CD14-positive monocyte (primary cell): Measurements from ENCODE around the gene PTPN2. TPM values are rescaled to one million over a fixed set of nuclear protein-coding genes. Genes with fewer than 3 reads are reported as not detected.

ENCODE experiments used
- DNase-seq, 3 donors: peaks; one replicate each; pipeline ENCODE4 v3.0.0-alpha.2; 2011 to 2022
- H2AFZ ChIP-seq: 2 replicates; pipeline ENCODE4 v1.6.0; 2012; ENCODE audit warnings: mild to moderate bottlenecking, low read depth, low read length, inconsistent platforms; ENCODE audit not compliant: insufficient read depth, poor library complexity, severe bottlenecking
- H3K27ac ChIP-seq, 2 donors: 1 replicate in 1 of 2; 2 replicates in 1 of 2; pipeline ENCODE4 v1.5.1; 2012 to 2013; ENCODE audit warnings: low read length in 2 of 2, control low read depth in 1 of 2, inconsistent platforms in 1 of 2, low read depth in 1 of 2, mild to moderate bottlenecking in 1 of 2
- H3K27me3 ChIP-seq, 2 donors: one replicate each; pipeline versions ENCODE4 v1.6.0 to v1.6.1; 2011 to 2013; ENCODE audit warnings: low read length in 2 of 2; ENCODE audit not compliant: control insufficient read depth in 2 of 2, insufficient read depth in 2 of 2
- H3K36me3 ChIP-seq, 2 donors: replicated peaks in 1 of 2; 1 replicate in 1 of 2; 2 replicates in 1 of 2; pipeline versions ENCODE4 v1.5.1 to v1.6.1; 2012 to 2013; ENCODE audit warnings: low read length in 2 of 2, control low read depth in 1 of 2, inconsistent platforms in 1 of 2, mild to moderate bottlenecking in 1 of 2; ENCODE audit not compliant: insufficient read depth in 2 of 2, control insufficient read depth in 1 of 2
- H3K4me1 ChIP-seq, 2 donors: 1 replicate in 1 of 2; 2 replicates in 1 of 2; pipeline versions ENCODE4 v1.5.1 to v1.6.1; 2012 to 2013; ENCODE audit warnings: low read length in 2 of 2, control low read depth in 1 of 2, inconsistent platforms in 1 of 2, mild to moderate bottlenecking in 1 of 2, moderate library complexity in 1 of 2; ENCODE audit not compliant: insufficient read depth in 2 of 2, control insufficient read depth in 1 of 2
- H3K4me2 ChIP-seq: replicated peaks from 2 replicates; pipeline ENCODE3; 2012; ENCODE audit warnings: low read length, moderate library complexity, mild to moderate bottlenecking; ENCODE audit not compliant: poor library complexity, severe bottlenecking; ENCODE audit errors: extremely low read depth
- H3K4me3 ChIP-seq, 3 experiments: fragments of 200-600 bp in 1 of 3; sonication (generic) in 1 of 3; replicated peaks in 1 of 3; 1 replicate in 2 of 3; 2 replicates in 1 of 3; pipeline ENCODE4 v1.5.1; 2011 to 2013; ENCODE audit warnings: low read length in 3 of 3, mild to moderate bottlenecking in 3 of 3, control low read depth in 2 of 3, low read depth in 2 of 3, inconsistent platforms in 1 of 3, moderate library complexity in 1 of 3
- H3K79me2 ChIP-seq: 2 replicates; pipeline ENCODE4 v1.6.0; 2012; ENCODE audit warnings: mild to moderate bottlenecking, control low read depth, inconsistent platforms, low read length, moderate library complexity; ENCODE audit not compliant: insufficient read depth
- H3K9ac ChIP-seq: 2 replicates; pipeline ENCODE4 v1.6.0; 2017; ENCODE audit warnings: low read length, mild to moderate bottlenecking; ENCODE audit not compliant: insufficient read depth, poor library complexity, severe bottlenecking
- H3K9me3 ChIP-seq, 2 donors: replicated peaks in 1 of 2; 1 replicate in 1 of 2; 2 replicates in 1 of 2; pipeline versions ENCODE4 v1.5.1 to v1.6.1; 2012 to 2013; ENCODE audit warnings: low read length in 2 of 2, control low read depth in 1 of 2; ENCODE audit not compliant: control insufficient read depth in 1 of 2, insufficient read depth in 1 of 2
- H4K20me1 ChIP-seq: 2 replicates; pipeline ENCODE4 v1.6.0; 2012; ENCODE audit warnings: mild to moderate bottlenecking, low read length, control low read depth, moderate library complexity; ENCODE audit not compliant: insufficient read depth
- H3K27ac Mint-ChIP-seq, 7 donors: one replicate each; pipeline ENCODE4 v1.8.0; 2020; ENCODE audit warnings: mild to moderate bottlenecking in 7 of 7, mixed read lengths in 7 of 7, moderate library complexity in 6 of 7, inconsistent platforms in 2 of 7
- H3K27me3 Mint-ChIP-seq, 3 donors: one replicate each; pipeline ENCODE4 v1.8.0; 2021 to 2022; ENCODE audit warnings: low read depth in 3 of 3, mild to moderate bottlenecking in 3 of 3, mixed read lengths in 3 of 3, moderate library complexity in 3 of 3, inconsistent platforms in 1 of 3
- H3K36me3 Mint-ChIP-seq, 2 donors: one replicate each; pipeline ENCODE4 v1.8.0; 2020; ENCODE audit warnings: mixed read lengths in 2 of 2, inconsistent platforms in 1 of 2, mild to moderate bottlenecking in 1 of 2
- H3K4me1 Mint-ChIP-seq: one replicate; pipeline ENCODE4 v1.8.0; 2020; ENCODE audit warnings: mild to moderate bottlenecking, mixed read lengths
- H3K4me3 Mint-ChIP-seq, 2 donors: one replicate each; pipeline ENCODE4 v1.8.0; 2020; ENCODE audit warnings: mild to moderate bottlenecking in 2 of 2, mixed read lengths in 2 of 2, moderate library complexity in 1 of 2
- H3K9me3 Mint-ChIP-seq, 7 donors: one replicate each; pipeline ENCODE4 v1.8.0; 2020 to 2022; ENCODE audit warnings: mixed read lengths in 7 of 7, mild to moderate bottlenecking in 6 of 7, moderate library complexity in 6 of 7, inconsistent platforms in 2 of 7
- WGBS: methylation state at CpG from one replicate; pipeline ENCODE4 v1.1.5; 2013; ENCODE audit warnings: missing lambda C conversion rate; ENCODE audit not compliant: insufficient coverage; 5-methylcytosine and 5-hydroxymethylcytosine counted together
- intact Hi-C, 2 donors: fragments of 100-400 bp; cut with micrococcal nuclease; formaldehyde crosslinking; loops; one replicate each; pipeline versions ENCODE4 v1.15.0 to v1.15.1; 2023
- polyA plus RNA-seq, 3 donors: library from polyadenylated mRNA; depleted of rRNA in 1 of 3; unstranded in 2 of 3; stranded (reverse) in 1 of 3; fragments of 300-500 nt in 2 of 3; fragments of >200 nt in 1 of 3; fragmentation: Illumina TruSeq in 2 of 3; gene quantifications; 1 replicate in 2 of 3; 2 replicates in 1 of 3; pipeline ENCODE4 v1.2.3, GENCODE V29; 2012 to 2021
- TF ChIP-seq, protein P1 (sequence below): fragments of 200-600 bp; IDR thresholded peaks from one replicate; pipeline ENCODE4 v1.8.0; 2022; ENCODE audit warnings: antibody characterized with exemption, mild to moderate bottlenecking

Gene PTPN2
- polyA plus RNA-seq, 3 donors, result 55.6 to 108 (median 78.4) TPM

- Histone ChIP-seq H3K4me3 (no peak overlapping the region), H3K27ac (no peak overlapping the region), H3K9ac (no peak overlapping the region), H4K20me1 (no peaks in the 10 kb centered on the region), H3K9me3 (no peaks in the 10 kb centered on the region), H3K36me3 (no peaks in the 10 kb centered on the region), H2AFZ (no peak overlapping the region), H3K79me2 (no peaks in the 10 kb centered on the region), H3K4me2 (no peak overlapping the region), H3K4me1 (no peaks in the 10 kb centered on the region), H3K27me3 (no peaks in the 10 kb centered on the region)
- Mint-ChIP-seq H3K4me1 (peaks cover 3% of the 10 kb centered on the region), H3K9me3 (no peaks in the 10 kb centered on the region), H3K27ac (no peak overlapping the region), H3K27me3 (peaks cover 0 to 1% (median 0%) of the 10 kb centered on the region in 3 donors), H3K36me3 (no peaks in the 10 kb centered on the region), H3K4me3 (no peak overlapping the region)
- DNase-seq, result no peak
- TF ChIP-seq, protein P1, sequence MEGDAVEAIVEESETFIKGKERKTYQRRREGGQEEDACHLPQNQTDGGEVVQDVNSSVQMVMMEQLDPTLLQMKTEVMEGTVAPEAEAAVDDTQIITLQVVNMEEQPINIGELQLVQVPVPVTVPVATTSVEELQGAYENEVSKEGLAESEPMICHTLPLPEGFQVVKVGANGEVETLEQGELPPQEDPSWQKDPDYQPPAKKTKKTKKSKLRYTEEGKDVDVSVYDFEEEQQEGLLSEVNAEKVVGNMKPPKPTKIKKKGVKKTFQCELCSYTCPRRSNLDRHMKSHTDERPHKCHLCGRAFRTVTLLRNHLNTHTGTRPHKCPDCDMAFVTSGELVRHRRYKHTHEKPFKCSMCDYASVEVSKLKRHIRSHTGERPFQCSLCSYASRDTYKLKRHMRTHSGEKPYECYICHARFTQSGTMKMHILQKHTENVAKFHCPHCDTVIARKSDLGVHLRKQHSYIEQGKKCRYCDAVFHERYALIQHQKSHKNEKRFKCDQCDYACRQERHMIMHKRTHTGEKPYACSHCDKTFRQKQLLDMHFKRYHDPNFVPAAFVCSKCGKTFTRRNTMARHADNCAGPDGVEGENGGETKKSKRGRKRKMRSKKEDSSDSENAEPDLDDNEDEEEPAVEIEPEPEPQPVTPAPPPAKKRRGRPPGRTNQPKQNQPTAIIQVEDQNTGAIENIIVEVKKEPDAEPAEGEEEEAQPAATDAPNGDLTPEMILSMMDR, result no peak
- WGBS, result 71% methylated on average over 3 of the region's 3 CpGs
- intact Hi-C loops, result loop anchor here in 1 of 2 donors (5.0 kb wide), 1 partner anchor 189 kb away; no protein-coding TSS in a partner anchor
Observed at GRCh38 chr18:12930908-12931307, 46.9 kb upstream of the PTPN2 start.

DNA sequence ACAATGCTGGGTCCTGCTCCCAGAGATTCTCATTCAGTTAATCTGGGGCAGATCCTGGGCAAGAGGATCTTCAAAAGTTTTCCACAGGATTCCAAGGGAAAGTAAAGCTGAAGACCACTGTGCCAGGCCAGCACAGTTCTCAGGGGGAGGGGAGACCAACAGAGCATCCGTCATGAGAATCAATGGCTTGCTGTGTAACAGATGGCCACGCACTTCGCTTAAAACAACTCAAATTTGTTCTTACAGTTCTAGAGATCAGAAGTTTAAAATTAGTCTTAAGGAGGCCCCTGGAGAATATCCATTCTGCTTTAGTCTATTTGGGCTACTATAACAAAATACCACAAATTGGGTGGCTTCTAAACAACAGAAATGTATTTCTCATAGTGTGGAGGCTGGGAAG is 46.3 kb upstream of the PTPN2 start:
- Mint-ChIP-seq H3K4me1 (peaks cover 3% of the 10 kb centered on the region), H3K9me3 (no peaks in the 10 kb centered on the region), H3K36me3 (no peaks in the 10 kb centered on the region), H3K27me3 (peaks cover 0 to 1% (median 0%) of the 10 kb centered on the region in 3 donors), H3K27ac (no peak overlapping the region), H3K4me3 (no peak overlapping the region)
- Histone ChIP-seq H3K27ac (no peak overlapping the region), H3K79me2 (no peaks in the 10 kb centered on the region), H3K9me3 (no peaks in the 10 kb centered on the region), H2AFZ (no peak overlapping the region), H4K20me1 (no peaks in the 10 kb centered on the region), H3K4me3 (no peak overlapping the region), H3K9ac (no peak overlapping the region), H3K4me2 (no peak overlapping the region), H3K27me3 (no peaks in the 10 kb centered on the region), H3K4me1 (no peaks in the 10 kb centered on the region), H3K36me3 (no peaks in the 10 kb centered on the region)
- 100% methylated on average over 1 of the region's 3 CpGs for WGBS
- intact Hi-C loops, result loop anchor here in 1 of 2 donors (5.0 kb wide), 1 partner anchor 188 kb away; no protein-coding TSS in a partner anchor
- TF ChIP-seq, protein P1, result no peak
- no peak for DNase-seq
